NCI-H774 (cell line): ENCODE data around the gene TTPAL.

ENCODE experiments used
- DNase-seq: peaks from one replicate; lab custom pipeline; 2025; lab: John Stamatoyannopoulos, UW

The TTPAL gene

GRCh38 chr20:44540834-44541233 lies 65.2 kb downstream of the TTPAL start:
- no peak for DNase-seq

- no peak for DNase-seq
These were observed 66.3 kb downstream of the TTPAL start for GRCh38 chr20:44541992-44542391.

GRCh38 chr20:44542890-44543289 lies 67.2 kb downstream of the TTPAL start:
- DNase-seq: no peak

GRCh38 chr20:44543358-44543757 lies 67.7 kb downstream of the TTPAL start:
- DNase-seq: no peak
